ENCODE measurements around the gene MMP15. TPM values are rescaled to one million over a fixed set of nuclear protein-coding genes. Genes with fewer than 3 reads are reported as not detected.

Gene MMP15
- total and polyA plus RNA-seq, 2 of the 13 experiments (the other 11 are each of a cell fraction or from before 2014, with no cell fraction given), result 35.2 to 44.9 TPM

DNA sequence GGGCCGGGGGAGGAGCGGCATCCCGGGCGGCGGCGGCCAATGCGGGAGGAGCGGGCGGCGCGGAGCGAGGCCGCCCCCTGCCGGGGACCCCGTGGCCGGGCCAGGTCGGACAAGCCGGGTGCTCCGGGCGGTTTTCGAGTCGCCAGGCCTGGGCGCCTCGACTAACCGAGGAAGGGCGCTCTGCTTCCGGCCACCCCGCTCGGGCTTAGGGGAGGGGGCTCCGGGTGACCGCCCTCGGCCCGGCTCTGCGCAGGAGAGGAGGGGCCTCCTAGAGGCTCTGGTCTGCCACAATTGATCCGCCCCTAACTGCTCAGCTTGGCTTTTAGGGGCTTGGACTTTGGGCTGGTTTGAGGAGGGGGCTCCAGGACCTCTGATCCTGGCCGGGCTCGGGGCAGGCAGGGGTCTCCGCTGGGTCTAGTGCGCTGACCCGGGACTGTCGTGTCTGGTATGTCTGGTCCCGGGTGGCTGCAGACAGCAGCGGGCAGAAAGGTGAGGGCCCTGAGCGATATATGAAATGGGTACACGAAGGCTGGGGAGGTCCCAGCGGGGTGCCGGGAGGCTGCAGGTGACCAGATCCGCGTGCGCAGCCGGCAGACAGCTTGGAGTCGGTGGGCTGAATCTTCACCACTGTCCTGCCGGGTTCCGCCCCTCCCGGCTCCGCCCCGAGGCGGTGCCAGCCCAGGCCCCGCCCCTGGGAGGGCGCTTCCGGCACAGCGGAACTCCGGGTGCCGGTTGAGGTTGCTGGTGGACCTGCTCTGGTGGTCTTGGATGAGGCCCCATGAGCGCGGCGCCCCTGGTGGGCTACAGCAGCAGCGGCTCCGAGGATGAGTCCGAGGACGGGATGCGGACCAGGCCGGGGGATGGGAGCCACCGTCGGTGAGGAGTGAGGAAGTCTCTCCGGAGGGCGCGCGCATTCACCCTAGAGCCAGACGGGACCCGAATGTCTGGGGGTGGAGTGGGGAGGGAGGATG lies 24.6 kb upstream of the MMP15 start, which contains the start of gene USB1 (continued):
- no peak for TF ChIP-seq ZBTB3 (CRISPR knock-in tag; IDR thresholded peaks at IDR 0.05; ENCODE audit: borderline replicate concordance, low read depth)
- peak; percentile 38; the same call in 1 of the 2 replicates for TF ChIP-seq ZNF12 (CRISPR knock-in tag; IDR thresholded peaks at IDR 0.05)
- TF ChIP-seq, protein P1, sequence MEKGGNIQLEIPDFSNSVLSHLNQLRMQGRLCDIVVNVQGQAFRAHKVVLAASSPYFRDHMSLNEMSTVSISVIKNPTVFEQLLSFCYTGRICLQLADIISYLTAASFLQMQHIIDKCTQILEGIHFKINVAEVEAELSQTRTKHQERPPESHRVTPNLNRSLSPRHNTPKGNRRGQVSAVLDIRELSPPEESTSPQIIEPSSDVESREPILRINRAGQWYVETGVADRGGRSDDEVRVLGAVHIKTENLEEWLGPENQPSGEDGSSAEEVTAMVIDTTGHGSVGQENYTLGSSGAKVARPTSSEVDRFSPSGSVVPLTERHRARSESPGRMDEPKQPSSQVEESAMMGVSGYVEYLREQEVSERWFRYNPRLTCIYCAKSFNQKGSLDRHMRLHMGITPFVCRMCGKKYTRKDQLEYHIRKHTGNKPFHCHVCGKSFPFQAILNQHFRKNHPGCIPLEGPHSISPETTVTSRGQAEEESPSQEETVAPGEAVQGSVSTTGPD (CRISPR knock-in tag; IDR thresholded peaks at IDR 0.05), result no peak
- no peak; the same call in 1 of the 2 replicates for TF ChIP-seq ZNF224 (CRISPR knock-in tag; IDR thresholded peaks at IDR 0.05)
- TF ChIP-seq REPIN1 (CRISPR knock-in tag; IDR thresholded peaks at IDR 0.05; ENCODE audit: borderline replicate concordance, low read depth), result peak; percentile 64; the same call in 1 of the 2 replicates
- TF ChIP-seq, protein P2, sequence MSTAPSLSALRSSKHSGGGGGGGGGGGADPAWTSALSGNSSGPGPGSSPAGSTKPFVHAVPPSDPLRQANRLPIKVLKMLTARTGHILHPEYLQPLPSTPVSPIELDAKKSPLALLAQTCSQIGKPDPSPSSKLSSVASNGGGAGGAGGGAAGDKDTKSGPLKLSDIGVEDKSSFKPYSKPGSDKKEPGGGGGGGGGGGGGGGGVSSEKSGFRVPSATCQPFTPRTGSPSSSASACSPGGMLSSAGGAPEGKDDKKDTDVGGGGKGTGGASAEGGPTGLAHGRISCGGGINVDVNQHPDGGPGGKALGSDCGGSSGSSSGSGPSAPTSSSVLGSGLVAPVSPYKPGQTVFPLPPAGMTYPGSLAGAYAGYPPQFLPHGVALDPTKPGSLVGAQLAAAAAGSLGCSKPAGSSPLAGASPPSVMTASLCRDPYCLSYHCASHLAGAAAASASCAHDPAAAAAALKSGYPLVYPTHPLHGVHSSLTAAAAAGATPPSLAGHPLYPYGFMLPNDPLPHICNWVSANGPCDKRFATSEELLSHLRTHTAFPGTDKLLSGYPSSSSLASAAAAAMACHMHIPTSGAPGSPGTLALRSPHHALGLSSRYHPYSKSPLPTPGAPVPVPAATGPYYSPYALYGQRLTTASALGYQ (CRISPR knock-in tag; IDR thresholded peaks at IDR 0.05), result peak; percentile 58; the same call in 1 of the 2 replicates
- TF ChIP-seq ZEB1 (IDR thresholded peaks at IDR 0.05; ENCODE audit: insufficient replicate concordance, low read depth), result peak; percentile 21
- TF ChIP-seq NFATC3 (CRISPR knock-in tag; IDR thresholded peaks at IDR 0.05), result peak; percentile 79; the same call in 1 of the 2 replicates
- TF ChIP-seq SP4 (CRISPR knock-in tag; IDR thresholded peaks at IDR 0.05), result peak; percentile 97
- peak; percentile 23 for TF ChIP-seq ATF7-NPFF (CRISPR knock-in tag; IDR thresholded peaks at IDR 0.05; ENCODE audit: low read depth)
- TF ChIP-seq ZNF841 (CRISPR knock-in tag; IDR thresholded peaks at IDR 0.05; ENCODE audit: borderline replicate concordance), result no peak
- peak; percentile 94 for TF ChIP-seq ZBTB7B (CRISPR knock-in tag; IDR thresholded peaks at IDR 0.05)
- TF ChIP-seq MAZ (IDR thresholded peaks at IDR 0.05; ENCODE audit: borderline replicate concordance, low read depth, low read length), result peak; percentile 74
- TF ChIP-seq MAZ (CRISPR knock-in tag; IDR thresholded peaks at IDR 0.05; ENCODE audit: low read depth), result 0 out of 2 replicates have a peak, but pooled peaks have one; percentile 37
- TF ChIP-seq CEBPG (CRISPR knock-in tag; IDR thresholded peaks at IDR 0.05), result no peak
- no peak for TF ChIP-seq HMG20B (CRISPR knock-in tag; conservative IDR thresholded peaks at IDR 0.05)
- TF ChIP-seq, protein P3, sequence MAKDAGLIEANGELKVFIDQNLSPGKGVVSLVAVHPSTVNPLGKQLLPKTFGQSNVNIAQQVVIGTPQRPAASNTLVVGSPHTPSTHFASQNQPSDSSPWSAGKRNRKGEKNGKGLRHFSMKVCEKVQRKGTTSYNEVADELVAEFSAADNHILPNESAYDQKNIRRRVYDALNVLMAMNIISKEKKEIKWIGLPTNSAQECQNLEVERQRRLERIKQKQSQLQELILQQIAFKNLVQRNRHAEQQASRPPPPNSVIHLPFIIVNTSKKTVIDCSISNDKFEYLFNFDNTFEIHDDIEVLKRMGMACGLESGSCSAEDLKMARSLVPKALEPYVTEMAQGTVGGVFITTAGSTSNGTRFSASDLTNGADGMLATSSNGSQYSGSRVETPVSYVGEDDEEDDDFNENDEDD (CRISPR knock-in tag; IDR thresholded peaks at IDR 0.05; ENCODE audit: borderline replicate concordance), result no peak; the same call in 1 of the 2 replicates
- TF ChIP-seq TAF1 (CRISPR knock-in tag; IDR thresholded peaks at IDR 0.05), result peak; percentile 88
- TF ChIP-seq ZFYVE20 (CRISPR knock-in tag; IDR thresholded peaks at IDR 0.05; ENCODE audit: borderline replicate concordance, low read depth), result peak; percentile 73; the same call in 1 of the 2 replicates
- TF ChIP-seq, protein P4, sequence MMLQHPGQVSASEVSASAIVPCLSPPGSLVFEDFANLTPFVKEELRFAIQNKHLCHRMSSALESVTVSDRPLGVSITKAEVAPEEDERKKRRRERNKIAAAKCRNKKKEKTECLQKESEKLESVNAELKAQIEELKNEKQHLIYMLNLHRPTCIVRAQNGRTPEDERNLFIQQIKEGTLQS (CRISPR knock-in tag; IDR thresholded peaks at IDR 0.05), result 0 out of 2 replicates have a peak, but pooled peaks have one; percentile 13
- TF ChIP-seq, protein P5, sequence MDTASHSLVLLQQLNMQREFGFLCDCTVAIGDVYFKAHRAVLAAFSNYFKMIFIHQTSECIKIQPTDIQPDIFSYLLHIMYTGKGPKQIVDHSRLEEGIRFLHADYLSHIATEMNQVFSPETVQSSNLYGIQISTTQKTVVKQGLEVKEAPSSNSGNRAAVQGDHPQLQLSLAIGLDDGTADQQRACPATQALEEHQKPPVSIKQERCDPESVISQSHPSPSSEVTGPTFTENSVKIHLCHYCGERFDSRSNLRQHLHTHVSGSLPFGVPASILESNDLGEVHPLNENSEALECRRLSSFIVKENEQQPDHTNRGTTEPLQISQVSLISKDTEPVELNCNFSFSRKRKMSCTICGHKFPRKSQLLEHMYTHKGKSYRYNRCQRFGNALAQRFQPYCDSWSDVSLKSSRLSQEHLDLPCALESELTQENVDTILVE (CRISPR knock-in tag; IDR thresholded peaks at IDR 0.05), result peak; percentile 63
- no peak for TF ChIP-seq RBM39 (IDR thresholded peaks at IDR 0.05; ENCODE audit: low read depth, low read length, poor library complexity, severe bottlenecking)
- no peak for TF ChIP-seq ZNF674 (CRISPR knock-in tag; IDR thresholded peaks at IDR 0.05; ENCODE audit: low read depth)

Measured in HepG2 (cell line).